Measurements from ENCODE around the gene SLC45A1.

The SLC45A1 gene

GRCh38 chr1:8324176-8324810 is 6.4 kb downstream of the SLC45A1 start:
- Histone ChIP-seq H2AFZ (ENCODE audit: insufficient read depth, low read length, poor library complexity) (no peak overlapping the region), H2AK5ac (ENCODE audit: low read length) (no peak overlapping the region), H2BK5ac (ENCODE audit: low read depth, low read length, poor library complexity) (no peak overlapping the region), H3K4me3 (ENCODE audit: low read depth, low read length) (no peak overlapping the region), H3K4ac (ENCODE audit: low read depth, low read length) (no peak overlapping the region), H3K79me2 (ENCODE audit: control insufficient read depth, insufficient read depth, low read length, poor library complexity) (no peaks in the 10 kb centered on the region), H3K36me3 (ENCODE audit: control insufficient read depth in 1 of 2, insufficient read depth in 2 of 2, low read length in 2 of 2) (no peaks in the 10 kb centered on the region), H4K91ac (ENCODE audit: low read depth, low read length) (no peak overlapping the region), H4K8ac (ENCODE audit: low read depth, low read length) (no peak overlapping the region), H3K4me1 (ENCODE audit: control insufficient read depth in 1 of 2, insufficient read depth in 2 of 2, low read length in 2 of 2) (peaks cover 0 to 3% of the 10 kb centered on the region in 2 experiments), H2BK12ac (ENCODE audit: low read length) (no peak overlapping the region), H3K79me1 (ENCODE audit: low read length) (no peaks in the 10 kb centered on the region), H2BK120ac (ENCODE audit: insufficient read depth, low read length, poor library complexity) (no peak overlapping the region), H3K9ac (ENCODE audit: low read length) (no peak overlapping the region), H3K27ac (ENCODE audit: low read depth, low read length) (no peak overlapping the region), H3K27me3 (ENCODE audit: insufficient read depth, low read length) (no peaks in the 10 kb centered on the region), H4K12ac (ENCODE audit: low read depth, low read length) (no peak overlapping the region), H3K18ac (ENCODE audit: low read length) (no peak overlapping the region), H3K9me3 (ENCODE audit: insufficient read depth, low read depth, low read length) (no peaks in the 10 kb centered on the region), H3K4me2 (ENCODE audit: low read length) (no peak overlapping the region), H3K23ac (ENCODE audit: low read length) (no peak overlapping the region), H3K14ac (ENCODE audit: low read length) (no peak overlapping the region)
- no peak for DNase-seq
- no CpG with 5 or more reads among the region's 32 CpGs for WGBS (ENCODE audit: extremely low coverage, insufficient coverage, insufficient read length)

- Histone ChIP-seq H3K4me3 (ENCODE audit: low read depth, low read length) (no peak overlapping the region), H3K18ac (ENCODE audit: low read length) (no peak overlapping the region), H3K4me2 (ENCODE audit: low read length) (no peak overlapping the region), H3K79me1 (ENCODE audit: low read length) (no peaks in the 10 kb centered on the region), H2BK120ac (ENCODE audit: insufficient read depth, low read length, poor library complexity) (no peak overlapping the region), H3K9ac (ENCODE audit: low read length) (no peak overlapping the region), H3K9me3 (ENCODE audit: insufficient read depth, low read depth, low read length) (no peaks in the 10 kb centered on the region), H3K27me3 (ENCODE audit: insufficient read depth, low read length) (no peaks in the 10 kb centered on the region), H4K91ac (ENCODE audit: low read depth, low read length) (no peak overlapping the region), H2BK5ac (ENCODE audit: low read depth, low read length, poor library complexity) (no peak overlapping the region), H4K8ac (ENCODE audit: low read depth, low read length) (no peak overlapping the region), H3K27ac (ENCODE audit: low read depth, low read length) (no peak overlapping the region), H3K23ac (ENCODE audit: low read length) (no peak overlapping the region), H3K4me1 (ENCODE audit: control insufficient read depth in 1 of 2, insufficient read depth in 2 of 2, low read length in 2 of 2) (peaks cover 0 to 5% of the 10 kb centered on the region in 2 experiments), H2BK12ac (ENCODE audit: low read length) (no peak overlapping the region), H3K79me2 (ENCODE audit: control insufficient read depth, insufficient read depth, low read length, poor library complexity) (no peaks in the 10 kb centered on the region), H3K14ac (ENCODE audit: low read length) (no peak overlapping the region), H2AK5ac (ENCODE audit: low read length) (no peak overlapping the region), H2AFZ (ENCODE audit: insufficient read depth, low read length, poor library complexity) (no peak overlapping the region), H4K12ac (ENCODE audit: low read depth, low read length) (no peak overlapping the region), H3K4ac (ENCODE audit: low read depth, low read length) (no peak overlapping the region), H3K36me3 (ENCODE audit: control insufficient read depth in 1 of 2, insufficient read depth in 2 of 2, low read length in 2 of 2) (no peaks in the 10 kb centered on the region)
- DNase-seq: no peak
- no CpG with 5 or more reads among the region's 21 CpGs for WGBS (ENCODE audit: extremely low coverage, insufficient coverage, insufficient read length)
Observed at GRCh38 chr1:8325771-8326170, 7.9 kb downstream of the SLC45A1 start.

GRCh38 chr1:8326265-8326664 is 8.4 kb downstream of the SLC45A1 start:
- Histone ChIP-seq H3K18ac (ENCODE audit: low read length) (no peak overlapping the region), H3K4ac (ENCODE audit: low read depth, low read length) (no peak overlapping the region), H3K4me1 (ENCODE audit: control insufficient read depth in 1 of 2, insufficient read depth in 2 of 2, low read length in 2 of 2) (peaks cover 0 to 5% of the 10 kb centered on the region in 2 experiments), H3K9ac (ENCODE audit: low read length) (no peak overlapping the region), H2BK120ac (ENCODE audit: insufficient read depth, low read length, poor library complexity) (no peak overlapping the region), H3K14ac (ENCODE audit: low read length) (no peak overlapping the region), H3K4me3 (ENCODE audit: low read depth, low read length) (no peak overlapping the region), H4K91ac (ENCODE audit: low read depth, low read length) (no peak overlapping the region), H3K27me3 (ENCODE audit: insufficient read depth, low read length) (no peaks in the 10 kb centered on the region), H3K36me3 (ENCODE audit: control insufficient read depth in 1 of 2, insufficient read depth in 2 of 2, low read length in 2 of 2) (no peaks in the 10 kb centered on the region), H2AK5ac (ENCODE audit: low read length) (no peak overlapping the region), H3K4me2 (ENCODE audit: low read length) (no peak overlapping the region), H3K9me3 (ENCODE audit: insufficient read depth, low read depth, low read length) (no peaks in the 10 kb centered on the region), H3K79me2 (ENCODE audit: control insufficient read depth, insufficient read depth, low read length, poor library complexity) (no peaks in the 10 kb centered on the region), H3K23ac (ENCODE audit: low read length) (no peak overlapping the region), H3K79me1 (ENCODE audit: low read length) (no peaks in the 10 kb centered on the region), H2AFZ (ENCODE audit: insufficient read depth, low read length, poor library complexity) (no peak overlapping the region), H2BK12ac (ENCODE audit: low read length) (no peak overlapping the region), H4K12ac (ENCODE audit: low read depth, low read length) (no peak overlapping the region), H3K27ac (ENCODE audit: low read depth, low read length) (no peak overlapping the region), H4K8ac (ENCODE audit: low read depth, low read length) (no peak overlapping the region), H2BK5ac (ENCODE audit: low read depth, low read length, poor library complexity) (no peak overlapping the region)
- DNase-seq: no peak
- WGBS (ENCODE audit: extremely low coverage, insufficient coverage, insufficient read length): no CpG with 5 or more reads among the region's 13 CpGs

GRCh38 chr1:8328271-8328670 is 10.4 kb downstream of the SLC45A1 start:
- no peaks in the 10 kb centered on the region for H3K36me3 ChIP-seq (ENCODE audit: control insufficient read depth in 1 of 2, insufficient read depth in 2 of 2, low read length in 2 of 2)
- H3K14ac ChIP-seq (ENCODE audit: low read length): no peak overlapping the region
- no peak overlapping the region for H4K12ac ChIP-seq (ENCODE audit: low read depth, low read length)
- H3K9ac ChIP-seq (ENCODE audit: low read length): no peak overlapping the region
- no peak overlapping the region for H3K23ac ChIP-seq (ENCODE audit: low read length)
- H2BK12ac ChIP-seq (ENCODE audit: low read length): no peak overlapping the region
- H4K8ac ChIP-seq (ENCODE audit: low read depth, low read length): no peak overlapping the region
- H3K79me1 ChIP-seq (ENCODE audit: low read length): no peaks in the 10 kb centered on the region
- WGBS (ENCODE audit: extremely low coverage, insufficient coverage, insufficient read length): no CpG with 5 or more reads among the region's 18 CpGs
- H3K4me1 ChIP-seq (ENCODE audit: control insufficient read depth in 1 of 2, insufficient read depth in 2 of 2, low read length in 2 of 2): peaks cover 0 to 5% of the 10 kb centered on the region in 2 experiments
- H4K91ac ChIP-seq (ENCODE audit: low read depth, low read length): no peak overlapping the region
- no peaks in the 10 kb centered on the region for H3K27me3 ChIP-seq (ENCODE audit: insufficient read depth, low read length)
- H3K79me2 ChIP-seq (ENCODE audit: control insufficient read depth, insufficient read depth, low read length, poor library complexity): no peaks in the 10 kb centered on the region
- no peak overlapping the region for H3K4ac ChIP-seq (ENCODE audit: low read depth, low read length)
- no peak overlapping the region for H2AK5ac ChIP-seq (ENCODE audit: low read length)
- H3K18ac ChIP-seq (ENCODE audit: low read length): no peak overlapping the region
- no peak overlapping the region for H3K4me2 ChIP-seq (ENCODE audit: low read length)
- no peaks in the 10 kb centered on the region for H3K9me3 ChIP-seq (ENCODE audit: insufficient read depth, low read depth, low read length)
- no peak overlapping the region for H3K4me3 ChIP-seq (ENCODE audit: low read depth, low read length)
- no peak for DNase-seq
- H2AFZ ChIP-seq (ENCODE audit: insufficient read depth, low read length, poor library complexity): no peak overlapping the region
- H3K27ac ChIP-seq (ENCODE audit: low read depth, low read length): no peak overlapping the region
- H2BK5ac ChIP-seq (ENCODE audit: low read depth, low read length, poor library complexity): no peak overlapping the region
- no peak overlapping the region for H2BK120ac ChIP-seq (ENCODE audit: insufficient read depth, low read length, poor library complexity)

Measured in trophoblast cell (in vitro differentiated cells and primary cell).